PC-9 (cell line): Measurements from ENCODE around the gene AMMECR1. TPM values are rescaled to one million over a fixed set of nuclear protein-coding genes. Genes with fewer than 3 reads are reported as not detected.

Source experiments
- BruUV-seq: library from RNA; stranded (reverse); fragments of 400-500 nt; replicated peaks from 2 replicates; lab custom pipeline; 2021; lab: Mats Ljungman, UMichigan
- CTCF ChIA-PET: fragments of 300-600 bp; sonication (Branson Sonifier 250); formaldehyde crosslinking; loops from one replicate; lab custom pipeline; 2022; ENCODE audit warnings: antibody characterized with exemption; lab: Charles Lee
- POLR2A ChIA-PET: fragments of 300-600 bp; sonication (Branson Sonifier 250); formaldehyde crosslinking; loops from one replicate; lab custom pipeline; 2022; ENCODE audit warnings: antibody characterized with exemption; ENCODE audit not compliant: unreplicated experiment; lab: Charles Lee
- DNase-seq, 2 experiments: peaks; one replicate each; pipeline versions ENCODE4 v3.0.0 to v3.0.0-alpha.2; 2015 to 2022; ENCODE audit warnings: mixed read lengths in 1 of 2
- H2AFZ ChIP-seq: fragments of 200-600 bp; sonication (generic); 2 replicates; pipeline ENCODE4 v1.8.1; 2017; ENCODE audit warnings: antibody characterized with exemption
- H3F3A ChIP-seq: fragments of 200-600 bp; sonication (generic); 2 replicates; pipeline ENCODE4 v1.8.1; 2017; ENCODE audit warnings: antibody characterized with exemption, mild to moderate bottlenecking, low read depth; ENCODE audit not compliant: insufficient read depth
- H3K27ac ChIP-seq: fragments of 200-600 bp; sonication (generic); 2 replicates; pipeline ENCODE4 v1.6.1; 2016; ENCODE audit warnings: mixed run types
- H3K27me3 ChIP-seq: fragments of 200-600 bp; sonication (generic); 2 replicates; pipeline ENCODE4 v1.6.1; 2016; ENCODE audit warnings: low read depth, mixed run types; ENCODE audit not compliant: insufficient read depth
- H3K36me3 ChIP-seq: fragments of 200-600 bp; sonication (generic); 2 replicates; pipeline ENCODE4 v1.6.1; 2016; ENCODE audit warnings: low read depth, mixed run types
- H3K4me1 ChIP-seq: fragments of 200-600 bp; sonication (generic); replicated peaks from 2 replicates; pipeline ENCODE4 v1.6.1; 2016; ENCODE audit warnings: mixed run types; ENCODE audit not compliant: insufficient read depth
- H3K4me2 ChIP-seq: fragments of 200-600 bp; sonication (generic); 2 replicates; pipeline ENCODE4 v1.6.1; 2017; ENCODE audit warnings: mixed run types
- H3K4me3 ChIP-seq: fragments of 200-600 bp; sonication (generic); 2 replicates; pipeline ENCODE4 v1.6.1; 2016; ENCODE audit warnings: mixed run types
- H3K79me2 ChIP-seq: fragments of 200-600 bp; sonication (generic); 2 replicates; pipeline ENCODE4 v1.6.1; 2017; ENCODE audit warnings: low read depth, mixed run types
- H3K9me2 ChIP-seq: fragments of 200-600 bp; sonication (generic); 2 replicates; pipeline ENCODE4 v1.8.1; 2017; ENCODE audit warnings: mild to moderate bottlenecking; ENCODE audit not compliant: insufficient read depth
- H3K9me3 ChIP-seq: fragments of 200-600 bp; sonication (generic); 2 replicates; pipeline ENCODE4 v1.8.1; 2016; ENCODE audit warnings: low read depth; ENCODE audit not compliant: insufficient read depth
- H4K20me1 ChIP-seq: fragments of 200-600 bp; sonication (generic); 2 replicates; pipeline ENCODE4 v1.8.1; 2017; ENCODE audit not compliant: insufficient read depth
- CTCF ChIP-seq: fragments of 200-600 bp; sonication (generic); conservative IDR thresholded peaks from 2 replicates; pipeline ENCODE4 v1.6.1; 2017; ENCODE audit warnings: mixed run types, antibody characterized with exemption, mild to moderate bottlenecking, moderate library complexity
- EZH2 ChIP-seq: fragments of 200-600 bp; sonication (generic); IDR thresholded peaks from 2 replicates; pipeline ENCODE4 v1.8.0; 2017; ENCODE audit warnings: antibody characterized with exemption, low read depth
- intact Hi-C: fragments of 100-400 bp; cut with micrococcal nuclease; formaldehyde crosslinking; loops from one replicate; pipeline ENCODE4 v1.10.0; 2022; ENCODE audit not compliant: unreplicated experiment
- total RNA-seq: library from RNA; stranded (reverse); gene quantifications from 2 replicates; pipeline ENCODE4 v1.2.3, GENCODE V29; 2021

The AMMECR1 gene
- total RNA-seq, 1 experiment from 2014 or later, result 35.4 TPM

- TF ChIP-seq EZH2 (no peak), CTCF (no peak)
- Histone ChIP-seq H3K9me2 (no peaks in the 10 kb centered on the region), H3F3A (peaks cover 25% of the 10 kb centered on the region), H3K4me2 (no peak overlapping the region), H4K20me1 (peaks cover 1% of the 10 kb centered on the region; the same call in 1 of the 2 replicates), H2AFZ (no peak overlapping the region), H3K4me1 (peaks cover 39% of the 10 kb centered on the region), H3K27ac (no peak overlapping the region), H3K27me3 (no peaks in the 10 kb centered on the region), H3K4me3 (no peak overlapping the region), H3K79me2 (no peaks in the 10 kb centered on the region), H3K9me3 (no peaks in the 10 kb centered on the region), H3K36me3 (no peaks in the 10 kb centered on the region)
- DNase-seq, result no peak
- no TSS peak for BruUV-seq
- ChIA-PET POLR2A (no interaction called here), CTCF (no interaction called here)
- intact Hi-C loops, result no loop called here
Measured at GRCh38 chrX:110175696-110176095, 142.2 kb downstream of the AMMECR1 start.

GRCh38 chrX:110175146-110175545 is 142.7 kb downstream of the AMMECR1 start:
- no peak overlapping the region for H2AFZ ChIP-seq
- DNase-seq, result no peak
- ChIA-PET POLR2A (no interaction called here), CTCF (interaction anchor here (0.7 kb wide), 1 partner anchor 68 kb away, joined by 3 read pairs; no protein-coding TSS in a partner anchor)
- intact Hi-C loops, result no loop called here
- H4K20me1 ChIP-seq, result no peaks in the 10 kb centered on the region
- no peak overlapping the region for H3K27ac ChIP-seq
- peaks cover 33% of the 10 kb centered on the region for H3K4me1 ChIP-seq
- TF ChIP-seq EZH2 (no peak), CTCF (no peak)
- no peak overlapping the region for H3K4me3 ChIP-seq
- no peak overlapping the region for H3K4me2 ChIP-seq
- H3K9me3 ChIP-seq, result no peaks in the 10 kb centered on the region
- no TSS peak for BruUV-seq
- H3K27me3 ChIP-seq, result no peaks in the 10 kb centered on the region
- no peaks in the 10 kb centered on the region for H3K36me3 ChIP-seq
- no peaks in the 10 kb centered on the region for H3K9me2 ChIP-seq
- H3F3A ChIP-seq, result peaks cover 19% of the 10 kb centered on the region
- no peaks in the 10 kb centered on the region for H3K79me2 ChIP-seq

- DNase-seq, result peak; percentile 77 to 79
- H3F3A ChIP-seq, result peaks cover 14% of the 10 kb centered on the region
- TF ChIP-seq CTCF (no peak), EZH2 (no peak)
- H3K9me3 ChIP-seq, result no peaks in the 10 kb centered on the region
- H3K4me3 ChIP-seq, result no peak overlapping the region
- H3K27ac ChIP-seq, result peak overlapping the region; percentile 44
- H2AFZ ChIP-seq, result no peak overlapping the region
- intact Hi-C loops, result loop anchor here (1.0 kb wide), 1 partner anchor 229 kb away; no protein-coding TSS in a partner anchor
- POLR2A ChIA-PET, result interaction anchor here (0.5 kb wide), 1 partner anchor 144 kb away, joined by 3 read pairs; no protein-coding TSS in a partner anchor
- no peaks in the 10 kb centered on the region for H3K9me2 ChIP-seq
- CTCF ChIA-PET, result no interaction called here
- H3K4me1 ChIP-seq, result peaks cover 27% of the 10 kb centered on the region
- H3K79me2 ChIP-seq, result no peaks in the 10 kb centered on the region
- H3K27me3 ChIP-seq, result no peaks in the 10 kb centered on the region
- no peaks in the 10 kb centered on the region for H4K20me1 ChIP-seq
- TSS peak; percentile 52 for BruUV-seq
- H3K4me2 ChIP-seq, result peak overlapping the region; percentile 44
- H3K36me3 ChIP-seq, result no peaks in the 10 kb centered on the region
Measured at GRCh38 chrX:110173192-110174175, 144.4 kb downstream of the AMMECR1 start.
